ENCODE data around the gene AP4E1. TPM values are rescaled to one million over a fixed set of nuclear protein-coding genes. Genes with fewer than 3 reads are reported as not detected.

Gene AP4E1
- polyA plus RNA-seq, 1 donor from 2014 or later = 8.6 TPM

DNA sequence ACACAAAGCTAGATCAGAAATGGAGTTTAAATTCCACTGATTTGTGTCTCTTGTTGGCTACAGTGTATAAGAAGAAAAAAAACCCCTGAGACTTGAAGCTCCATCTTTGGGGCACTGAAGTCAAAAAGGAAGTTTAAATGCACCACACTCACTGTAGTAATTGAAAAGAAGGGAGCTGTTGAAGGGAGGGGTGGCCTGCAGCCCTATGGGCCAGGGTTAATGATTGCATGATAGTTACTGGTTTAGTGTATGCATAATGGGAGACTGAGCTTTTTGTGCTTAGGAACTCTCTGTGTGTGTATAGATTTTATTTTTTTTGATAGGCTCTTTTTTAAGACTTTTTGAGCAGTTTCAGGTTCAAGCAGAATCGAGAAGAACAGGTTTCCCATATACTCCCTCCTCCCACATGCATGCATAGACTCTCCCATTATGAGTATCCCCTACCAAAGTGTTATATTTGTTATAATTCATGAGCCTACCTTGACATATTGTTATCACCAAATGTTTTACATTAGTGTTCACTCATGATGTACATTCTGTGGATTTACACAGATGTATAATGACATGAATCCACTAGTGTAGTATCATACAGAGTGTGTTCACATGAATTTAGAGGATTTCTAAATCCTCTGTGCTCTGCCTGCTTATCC is 98.0 kb downstream of the AP4E1 start:
- H2AFZ ChIP-seq (ENCODE audit: low read depth, low read length) = no peak overlapping the region
- no peak overlapping the region for H3K27ac ChIP-seq (ENCODE audit: low read length)
- H3K27me3 ChIP-seq (ENCODE audit: insufficient read depth, low read depth, low read length) = no peaks in the 10 kb centered on the region
- no peaks in the 10 kb centered on the region for H3K79me2 ChIP-seq (replicated peaks; ENCODE audit: insufficient read depth, low read length)
- no peaks in the 10 kb centered on the region for H3F3A ChIP-seq (ENCODE audit: insufficient read depth, low read length, poor library complexity, severe bottlenecking)
- H3K9me2 ChIP-seq (ENCODE audit: insufficient read depth, low read length) = no peaks in the 10 kb centered on the region
- no peak overlapping the region for H3K9ac ChIP-seq (ENCODE audit: low read length)
- no peaks in the 10 kb centered on the region for H3K9me3 ChIP-seq (ENCODE audit: low read length)
- H3K4me2 ChIP-seq (ENCODE audit: low read length) = no peak overlapping the region
- no peaks in the 10 kb centered on the region for H4K20me1 ChIP-seq (ENCODE audit: insufficient read depth)
- no peaks in the 10 kb centered on the region for H3K36me3 ChIP-seq (ENCODE audit: insufficient read depth, low read length)
- TF ChIP-seq POLR2AphosphoS5 (IDR thresholded peaks at IDR 0.05) = no peak
- no peak for TF ChIP-seq EZH2 (IDR thresholded peaks at IDR 0.05; ENCODE audit: borderline replicate concordance, insufficient read depth, low read length, poor library complexity, severe bottlenecking)
- TF ChIP-seq, protein P1, sequence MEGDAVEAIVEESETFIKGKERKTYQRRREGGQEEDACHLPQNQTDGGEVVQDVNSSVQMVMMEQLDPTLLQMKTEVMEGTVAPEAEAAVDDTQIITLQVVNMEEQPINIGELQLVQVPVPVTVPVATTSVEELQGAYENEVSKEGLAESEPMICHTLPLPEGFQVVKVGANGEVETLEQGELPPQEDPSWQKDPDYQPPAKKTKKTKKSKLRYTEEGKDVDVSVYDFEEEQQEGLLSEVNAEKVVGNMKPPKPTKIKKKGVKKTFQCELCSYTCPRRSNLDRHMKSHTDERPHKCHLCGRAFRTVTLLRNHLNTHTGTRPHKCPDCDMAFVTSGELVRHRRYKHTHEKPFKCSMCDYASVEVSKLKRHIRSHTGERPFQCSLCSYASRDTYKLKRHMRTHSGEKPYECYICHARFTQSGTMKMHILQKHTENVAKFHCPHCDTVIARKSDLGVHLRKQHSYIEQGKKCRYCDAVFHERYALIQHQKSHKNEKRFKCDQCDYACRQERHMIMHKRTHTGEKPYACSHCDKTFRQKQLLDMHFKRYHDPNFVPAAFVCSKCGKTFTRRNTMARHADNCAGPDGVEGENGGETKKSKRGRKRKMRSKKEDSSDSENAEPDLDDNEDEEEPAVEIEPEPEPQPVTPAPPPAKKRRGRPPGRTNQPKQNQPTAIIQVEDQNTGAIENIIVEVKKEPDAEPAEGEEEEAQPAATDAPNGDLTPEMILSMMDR (IDR thresholded peaks at IDR 0.05; ENCODE audit: poor library complexity, severe bottlenecking) = no peak
- H3K4me3 ChIP-seq (ENCODE audit: low read length) = no peak overlapping the region

DNA sequence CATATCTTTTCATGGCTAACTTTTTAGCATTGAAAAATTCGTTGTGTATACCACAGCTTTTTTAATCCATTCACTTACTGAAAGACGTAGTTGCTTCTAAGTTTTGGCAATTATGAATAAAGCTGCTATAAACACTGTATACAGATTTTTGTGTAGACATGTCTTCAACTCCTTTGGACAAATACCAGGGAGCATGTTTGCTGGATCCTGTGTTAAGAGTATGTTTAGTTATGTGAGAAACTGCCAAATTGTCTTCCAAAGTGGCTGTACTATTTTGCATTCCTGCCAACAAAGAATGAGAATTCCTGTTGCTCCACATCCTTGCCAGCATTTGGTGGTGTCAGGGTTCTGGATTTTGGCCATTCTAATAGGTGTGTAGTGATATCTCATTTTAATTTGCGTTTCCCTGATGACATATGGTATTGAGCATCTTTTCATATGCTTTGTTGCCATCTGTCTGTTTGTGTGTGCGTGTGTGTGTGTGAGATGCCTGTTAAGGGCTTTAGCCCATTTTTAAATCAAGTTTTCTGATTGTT is 98.7 kb downstream of the AP4E1 start:
- Histone ChIP-seq H4K20me1 (ENCODE audit: insufficient read depth) (no peaks in the 10 kb centered on the region), H3K79me2 (replicated peaks; ENCODE audit: insufficient read depth, low read length) (no peaks in the 10 kb centered on the region), H3K9me2 (ENCODE audit: insufficient read depth, low read length) (no peaks in the 10 kb centered on the region), H3K27me3 (ENCODE audit: insufficient read depth, low read depth, low read length) (no peaks in the 10 kb centered on the region), H3K9ac (ENCODE audit: low read length) (no peak overlapping the region), H3K36me3 (ENCODE audit: insufficient read depth, low read length) (no peaks in the 10 kb centered on the region), H3F3A (ENCODE audit: insufficient read depth, low read length, poor library complexity, severe bottlenecking) (no peaks in the 10 kb centered on the region), H2AFZ (ENCODE audit: low read depth, low read length) (no peak overlapping the region), H3K4me3 (ENCODE audit: low read length) (no peak overlapping the region), H3K27ac (ENCODE audit: low read length) (no peak overlapping the region), H3K9me3 (ENCODE audit: low read length) (no peaks in the 10 kb centered on the region), H3K4me2 (ENCODE audit: low read length) (no peak overlapping the region)
- TF ChIP-seq EP300 (conservative IDR thresholded peaks at IDR 0.05; ENCODE audit: poor library complexity, severe bottlenecking) (no peak), MXI1 (conservative IDR thresholded peaks at IDR 0.05; ENCODE audit: poor library complexity, severe bottlenecking) (no peak), TAF1 (IDR thresholded peaks at IDR 0.05; ENCODE audit: low read depth) (no peak), EZH2 (IDR thresholded peaks at IDR 0.05; ENCODE audit: borderline replicate concordance, insufficient read depth, low read length, poor library complexity, severe bottlenecking) (no peak), POLR2AphosphoS5 (IDR thresholded peaks at IDR 0.05) (no peak), SMC3 (conservative IDR thresholded peaks at IDR 0.05; ENCODE audit: poor library complexity) (no peak), RAD21 (conservative IDR thresholded peaks at IDR 0.05) (no peak)
- TF ChIP-seq, protein P1 (IDR thresholded peaks at IDR 0.05; ENCODE audit: poor library complexity, severe bottlenecking) = no peak

DNA sequence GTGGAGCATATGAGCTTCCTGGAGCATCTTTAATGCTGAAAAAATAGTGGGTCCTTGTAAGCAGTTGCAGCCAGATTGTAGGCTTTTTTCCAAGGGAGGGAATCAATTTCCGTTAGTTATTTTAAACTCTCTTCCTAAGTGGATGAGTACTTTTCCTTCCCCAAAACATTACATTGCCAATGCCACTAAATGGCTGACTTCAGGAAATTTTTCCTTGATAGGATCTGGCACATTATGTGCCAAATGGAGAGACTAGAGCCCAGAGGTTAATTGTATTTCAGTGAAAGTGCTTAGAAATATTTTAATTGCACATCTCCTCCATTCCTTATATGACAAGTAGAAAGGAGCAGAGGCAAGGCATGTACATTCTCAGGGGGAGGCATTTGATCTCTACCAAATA is 102.7 kb downstream of the AP4E1 start:
- no peak overlapping the region for H3K4me3 ChIP-seq (ENCODE audit: low read length)
- no peaks in the 10 kb centered on the region for H3K36me3 ChIP-seq (ENCODE audit: insufficient read depth, low read length)
- no peaks in the 10 kb centered on the region for H3K27me3 ChIP-seq (ENCODE audit: insufficient read depth, low read depth, low read length)
- no peaks in the 10 kb centered on the region for H3K9me3 ChIP-seq (ENCODE audit: low read length)
- H3F3A ChIP-seq (ENCODE audit: insufficient read depth, low read length, poor library complexity, severe bottlenecking) = no peaks in the 10 kb centered on the region
- no peaks in the 10 kb centered on the region for H3K79me2 ChIP-seq (replicated peaks; ENCODE audit: insufficient read depth, low read length)
- H2AFZ ChIP-seq (ENCODE audit: low read depth, low read length) = no peak overlapping the region
- H3K9ac ChIP-seq (ENCODE audit: low read length) = no peak overlapping the region
- no peaks in the 10 kb centered on the region for H4K20me1 ChIP-seq (ENCODE audit: insufficient read depth)
- TF ChIP-seq EP300 (conservative IDR thresholded peaks at IDR 0.05; ENCODE audit: poor library complexity, severe bottlenecking) (no peak), SMC3 (conservative IDR thresholded peaks at IDR 0.05; ENCODE audit: poor library complexity) (no peak)
- TF ChIP-seq, protein P1 (IDR thresholded peaks at IDR 0.05; ENCODE audit: poor library complexity, severe bottlenecking) = no peak
- TF ChIP-seq, protein P2, sequence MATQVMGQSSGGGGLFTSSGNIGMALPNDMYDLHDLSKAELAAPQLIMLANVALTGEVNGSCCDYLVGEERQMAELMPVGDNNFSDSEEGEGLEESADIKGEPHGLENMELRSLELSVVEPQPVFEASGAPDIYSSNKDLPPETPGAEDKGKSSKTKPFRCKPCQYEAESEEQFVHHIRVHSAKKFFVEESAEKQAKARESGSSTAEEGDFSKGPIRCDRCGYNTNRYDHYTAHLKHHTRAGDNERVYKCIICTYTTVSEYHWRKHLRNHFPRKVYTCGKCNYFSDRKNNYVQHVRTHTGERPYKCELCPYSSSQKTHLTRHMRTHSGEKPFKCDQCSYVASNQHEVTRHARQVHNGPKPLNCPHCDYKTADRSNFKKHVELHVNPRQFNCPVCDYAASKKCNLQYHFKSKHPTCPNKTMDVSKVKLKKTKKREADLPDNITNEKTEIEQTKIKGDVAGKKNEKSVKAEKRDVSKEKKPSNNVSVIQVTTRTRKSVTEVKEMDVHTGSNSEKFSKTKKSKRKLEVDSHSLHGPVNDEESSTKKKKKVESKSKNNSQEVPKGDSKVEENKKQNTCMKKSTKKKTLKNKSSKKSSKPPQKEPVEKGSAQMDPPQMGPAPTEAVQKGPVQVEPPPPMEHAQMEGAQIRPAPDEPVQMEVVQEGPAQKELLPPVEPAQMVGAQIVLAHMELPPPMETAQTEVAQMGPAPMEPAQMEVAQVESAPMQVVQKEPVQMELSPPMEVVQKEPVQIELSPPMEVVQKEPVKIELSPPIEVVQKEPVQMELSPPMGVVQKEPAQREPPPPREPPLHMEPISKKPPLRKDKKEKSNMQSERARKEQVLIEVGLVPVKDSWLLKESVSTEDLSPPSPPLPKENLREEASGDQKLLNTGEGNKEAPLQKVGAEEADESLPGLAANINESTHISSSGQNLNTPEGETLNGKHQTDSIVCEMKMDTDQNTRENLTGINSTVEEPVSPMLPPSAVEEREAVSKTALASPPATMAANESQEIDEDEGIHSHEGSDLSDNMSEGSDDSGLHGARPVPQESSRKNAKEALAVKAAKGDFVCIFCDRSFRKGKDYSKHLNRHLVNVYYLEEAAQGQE (IDR thresholded peaks at IDR 0.05; ENCODE audit: borderline replicate concordance) = no peak
- no peaks in the 10 kb centered on the region for H3K9me2 ChIP-seq (ENCODE audit: insufficient read depth, low read length)
- H3K27ac ChIP-seq (ENCODE audit: low read length) = no peak overlapping the region
- no peak overlapping the region for H3K4me2 ChIP-seq (ENCODE audit: low read length)
